Right ventricle myocardium inferior (tissue), 1 donor: ENCODE results near the gene SYTL2. TPM values are rescaled to one million over a fixed set of nuclear protein-coding genes. Genes with fewer than 3 reads are reported as not detected.
"Not testable (repeated sequence)": the region's sequence is repeated elsewhere in the genome, so short reads cannot be mapped to it uniquely, and the experiment has no call there.

Experiments used
- ATAC-seq: fragments of 200-7000 bp; cut with Tn5 transposase; one replicate; pipeline ENCODE4 v1.9.1; 2020; ENCODE audit warnings: mild to moderate bottlenecking, moderate library complexity
- DNase-seq: peaks from one replicate; pipeline ENCODE4 v3.0.0; 2021; ENCODE audit errors: missing footprints
- intact Hi-C: fragments of 100-400 bp; cut with DNase I; formaldehyde crosslinking; loops from one replicate; pipeline ENCODE4 v1.11.0; 2022
- total RNA-seq: library from RNA; stranded (reverse); fragmentation: NEBNext Ultra II Directional; extraction: Animal tissue kit (Norgen Biotek cat#: 25700); gene quantifications from one replicate; pipeline ENCODE4 v1.2.1, GENCODE V29; 2021
- donor health status: DM: no; HTN: yes; CAD: no; lungs with severe emphysema.

The SYTL2 gene
- total RNA-seq, 1 donor from 2014 or later = 2.4 TPM

DNA sequence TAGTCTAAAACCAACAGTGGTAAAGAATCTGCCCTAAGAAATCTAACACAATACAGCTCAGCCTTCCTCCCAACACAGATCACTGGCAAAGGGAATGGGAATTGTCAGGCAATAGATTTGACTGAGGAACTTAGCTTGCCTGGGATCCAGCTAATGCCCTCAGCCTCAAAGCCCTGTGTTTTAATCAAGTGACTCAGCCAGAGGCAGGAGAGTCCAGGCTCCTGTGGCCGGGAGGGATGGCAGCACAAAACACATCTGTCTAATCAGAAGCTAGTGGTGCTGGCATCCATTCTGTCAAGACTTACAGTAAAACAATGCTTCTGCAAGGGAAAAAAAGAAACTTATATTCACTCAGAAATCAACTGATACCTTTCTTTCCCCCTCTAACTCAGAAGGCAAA is 5.6 kb downstream of the SYTL2 start:
- DNase-seq (no peak), ATAC-seq (no peak)
- intact Hi-C loops = no loop called here

DNA sequence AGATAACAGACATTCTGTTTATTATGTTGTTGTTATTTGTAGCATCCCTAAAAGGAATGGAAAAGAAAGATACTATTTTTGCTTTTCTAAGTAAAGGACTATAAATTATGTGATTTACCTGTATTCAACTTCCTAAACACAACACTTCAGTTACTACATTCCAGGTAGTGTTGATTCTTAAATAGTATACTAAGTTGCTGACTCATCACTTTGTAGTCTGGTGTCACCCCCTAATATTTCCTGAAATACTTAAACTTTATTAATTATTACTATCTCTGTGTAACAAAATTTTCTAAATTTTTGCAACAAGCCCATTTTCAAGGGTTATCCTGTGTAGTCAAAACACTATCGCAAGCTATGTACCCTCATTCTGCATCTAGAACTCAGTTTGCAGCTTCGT is 7.0 kb downstream of the SYTL2 start:
- ATAC-seq (no peak), DNase-seq (no peak)
- intact Hi-C loops = no loop called here

DNA sequence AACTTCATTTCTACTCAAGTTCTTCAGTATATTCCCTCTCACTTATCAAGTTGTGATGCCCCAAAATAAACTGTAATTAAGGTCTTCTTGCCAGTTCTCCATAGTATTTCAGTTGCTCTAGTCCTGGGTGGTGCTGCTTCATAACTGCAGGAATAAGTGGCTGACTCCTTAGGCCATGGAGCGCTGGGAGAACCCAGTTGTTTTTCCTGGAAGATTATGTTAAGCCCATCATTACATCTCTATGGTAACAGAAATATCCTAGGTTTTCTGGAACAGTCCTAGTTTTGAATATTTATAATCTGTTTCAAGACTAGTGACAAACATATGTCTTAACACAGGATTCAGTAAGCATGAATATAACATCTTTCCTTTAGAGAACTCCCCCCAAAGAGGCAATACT is 7.6 kb downstream of the SYTL2 start:
- DNase-seq (no peak), ATAC-seq (no peak)
- intact Hi-C loops = no loop called here

DNA sequence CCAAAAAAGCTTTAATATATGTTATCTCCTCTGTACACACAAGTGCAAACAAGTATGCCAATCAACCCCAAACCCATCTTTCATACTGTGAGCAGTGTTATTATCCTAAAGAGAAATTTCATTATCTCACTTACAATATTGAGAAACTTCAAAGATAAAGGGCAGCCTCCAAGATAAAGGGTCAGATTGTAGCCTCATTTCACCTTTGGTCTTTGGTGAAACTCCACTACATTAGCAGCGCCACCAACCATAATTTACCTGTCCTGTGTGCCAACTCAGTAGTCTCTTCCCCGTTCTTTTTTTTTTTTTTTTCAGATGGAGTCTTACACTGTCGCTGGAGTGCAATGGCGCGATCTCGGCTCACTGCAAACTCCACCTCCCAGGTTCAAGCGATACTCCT is 9.4 kb downstream of the SYTL2 start:
- intact Hi-C loops = no loop called here
- ATAC-seq = no peak
- DNase-seq = no peak

DNA sequence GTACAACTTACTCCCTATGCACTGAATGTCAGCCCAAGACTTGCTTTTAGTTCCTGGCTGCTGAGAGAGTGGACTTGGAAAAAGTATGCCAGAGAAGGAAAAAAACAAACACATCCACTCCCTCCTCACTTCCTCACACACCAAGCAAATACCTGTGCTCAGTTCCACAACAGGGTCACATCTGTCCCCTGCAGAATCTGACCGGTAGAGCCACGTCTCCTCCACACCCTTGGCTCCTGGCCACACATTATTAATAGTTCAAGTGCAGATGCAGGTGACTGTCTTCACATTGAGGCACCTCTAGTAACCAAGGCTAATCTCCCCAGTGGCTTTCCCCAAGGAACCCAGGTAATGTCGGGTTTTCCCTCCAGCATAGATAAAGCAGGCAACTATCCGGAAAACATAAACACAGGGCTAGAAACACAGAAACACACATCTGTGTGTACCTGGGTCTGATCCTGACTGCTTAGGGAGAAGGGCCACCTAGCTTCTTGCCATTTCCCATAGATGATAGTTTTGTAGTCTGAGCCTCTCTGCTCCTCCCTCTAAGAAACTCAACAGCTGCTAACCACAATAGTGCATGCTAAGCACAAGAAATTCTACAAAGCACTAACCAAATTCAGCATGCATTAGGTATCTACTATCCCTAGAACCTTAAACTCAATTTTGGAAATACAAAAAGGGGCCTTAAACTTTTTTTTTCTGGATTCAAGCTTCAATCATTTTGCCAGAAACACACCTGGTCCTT is 10.2 kb downstream of the SYTL2 start:
- intact Hi-C loops = no loop called here
- ATAC-seq = no peak

DNA sequence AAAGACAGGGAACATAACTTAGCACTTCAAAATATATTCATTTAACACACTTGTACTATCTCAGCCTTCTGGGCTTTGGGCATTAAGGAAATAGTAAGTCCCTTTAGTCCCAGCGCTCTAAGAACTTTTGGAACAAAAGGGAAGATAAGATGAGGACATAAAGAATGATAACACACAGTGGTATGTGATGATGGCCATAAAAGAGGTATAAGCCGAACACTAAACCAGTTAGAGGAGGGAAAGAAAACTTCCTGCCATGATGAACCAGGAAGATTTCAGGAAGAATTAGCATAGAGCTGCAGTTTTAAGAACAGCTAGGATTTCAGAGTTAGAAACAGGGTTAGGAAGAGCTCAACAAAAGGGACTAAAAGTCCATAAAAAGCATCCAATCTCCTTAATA is 11.8 kb downstream of the SYTL2 start:
- intact Hi-C loops = no loop called here
- DNase-seq (no peak), ATAC-seq (no peak)

More for the DNA sequence above, 10.2 kb downstream of the SYTL2 start:
- no peak for DNase-seq

DNA sequence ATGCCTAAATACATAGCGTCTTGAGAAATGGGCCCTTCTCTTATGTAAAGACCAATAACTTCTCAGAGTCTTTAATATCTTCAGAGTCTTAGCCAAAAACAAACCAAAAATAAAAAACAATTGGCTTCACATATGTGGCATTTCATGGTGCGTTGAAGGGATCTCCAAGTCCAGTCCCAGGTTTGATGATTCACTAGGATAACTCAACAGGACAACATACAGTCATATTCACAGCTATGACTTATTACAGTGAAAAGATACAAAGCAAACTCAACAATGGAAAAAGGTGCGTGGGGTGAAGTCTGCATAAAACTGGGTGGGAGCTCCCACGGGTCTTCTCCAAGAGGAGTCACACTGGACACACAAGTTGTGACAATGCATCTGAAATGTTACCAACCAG is 12.6 kb downstream of the SYTL2 start:
- intact Hi-C loops = no loop called here
- no peak for ATAC-seq

DNA sequence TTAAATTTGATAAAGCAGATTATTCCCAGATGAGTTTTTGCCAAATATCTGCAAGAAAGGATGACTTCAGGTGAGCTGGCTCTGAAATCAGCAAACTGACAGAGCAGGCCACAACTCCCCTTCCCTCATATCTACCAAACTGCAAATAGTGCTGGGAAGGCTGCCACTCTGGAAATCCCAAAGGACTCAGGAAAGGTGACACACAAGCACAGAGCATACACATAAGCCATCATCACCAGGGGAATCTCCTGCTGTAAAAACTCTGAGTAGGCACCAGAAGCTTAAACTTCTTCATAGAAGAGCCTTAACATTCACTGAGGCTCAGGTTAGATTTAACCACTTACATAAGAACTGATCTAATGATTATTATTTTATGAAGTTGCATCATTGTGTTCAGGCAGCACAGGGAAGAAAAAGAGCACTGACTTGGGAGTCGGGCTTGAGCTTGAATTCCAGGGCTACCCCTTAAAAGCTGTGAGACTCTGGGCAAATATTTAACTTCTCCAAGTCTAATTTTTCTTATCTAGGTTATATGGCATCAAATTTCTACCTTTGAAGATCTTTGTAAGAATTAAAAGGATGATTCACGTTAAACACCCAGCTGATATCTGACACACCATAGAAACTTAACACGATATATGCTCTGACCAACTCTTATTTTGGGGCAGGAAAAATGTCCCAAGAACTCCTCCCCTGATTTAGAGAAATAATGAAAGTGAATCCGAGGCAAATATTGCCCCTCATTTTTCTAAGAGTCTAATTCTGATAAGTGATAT is 15.0 kb downstream of the SYTL2 start:
- intact Hi-C loops = no loop called here
- ATAC-seq (no peak), DNase-seq (no peak)

More for the DNA sequence above, 12.6 kb downstream of the SYTL2 start:
- no peak for DNase-seq

DNA sequence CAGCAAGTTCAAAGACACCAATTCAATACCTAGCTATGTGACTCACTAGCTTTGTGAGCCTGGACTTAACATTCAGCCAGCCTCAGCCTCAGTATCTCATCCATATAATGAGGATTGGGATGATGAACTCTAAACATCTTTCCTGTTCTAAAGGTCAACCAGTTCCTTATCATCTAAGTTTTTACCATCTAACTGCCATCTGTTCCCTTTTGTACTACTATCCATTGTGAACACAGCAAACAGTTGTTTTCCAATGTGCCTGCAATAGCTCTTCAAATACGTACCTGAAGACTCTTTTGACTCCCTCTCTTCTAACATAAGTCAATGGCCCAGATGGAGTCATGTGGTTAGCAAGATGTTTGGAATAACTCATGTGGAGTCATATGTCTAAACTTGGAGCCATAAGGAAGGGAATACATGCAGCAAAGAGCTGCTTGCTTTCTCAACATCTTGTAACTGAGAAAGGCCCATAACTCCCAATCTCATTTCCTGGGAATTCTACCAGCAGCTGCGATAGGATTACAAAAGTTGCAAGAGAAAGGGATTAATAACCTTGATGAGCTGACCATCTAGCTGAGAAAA is 19.4 kb downstream of the SYTL2 start:
- intact Hi-C loops = no loop called here
- DNase-seq (no peak), ATAC-seq (no peak)

DNA sequence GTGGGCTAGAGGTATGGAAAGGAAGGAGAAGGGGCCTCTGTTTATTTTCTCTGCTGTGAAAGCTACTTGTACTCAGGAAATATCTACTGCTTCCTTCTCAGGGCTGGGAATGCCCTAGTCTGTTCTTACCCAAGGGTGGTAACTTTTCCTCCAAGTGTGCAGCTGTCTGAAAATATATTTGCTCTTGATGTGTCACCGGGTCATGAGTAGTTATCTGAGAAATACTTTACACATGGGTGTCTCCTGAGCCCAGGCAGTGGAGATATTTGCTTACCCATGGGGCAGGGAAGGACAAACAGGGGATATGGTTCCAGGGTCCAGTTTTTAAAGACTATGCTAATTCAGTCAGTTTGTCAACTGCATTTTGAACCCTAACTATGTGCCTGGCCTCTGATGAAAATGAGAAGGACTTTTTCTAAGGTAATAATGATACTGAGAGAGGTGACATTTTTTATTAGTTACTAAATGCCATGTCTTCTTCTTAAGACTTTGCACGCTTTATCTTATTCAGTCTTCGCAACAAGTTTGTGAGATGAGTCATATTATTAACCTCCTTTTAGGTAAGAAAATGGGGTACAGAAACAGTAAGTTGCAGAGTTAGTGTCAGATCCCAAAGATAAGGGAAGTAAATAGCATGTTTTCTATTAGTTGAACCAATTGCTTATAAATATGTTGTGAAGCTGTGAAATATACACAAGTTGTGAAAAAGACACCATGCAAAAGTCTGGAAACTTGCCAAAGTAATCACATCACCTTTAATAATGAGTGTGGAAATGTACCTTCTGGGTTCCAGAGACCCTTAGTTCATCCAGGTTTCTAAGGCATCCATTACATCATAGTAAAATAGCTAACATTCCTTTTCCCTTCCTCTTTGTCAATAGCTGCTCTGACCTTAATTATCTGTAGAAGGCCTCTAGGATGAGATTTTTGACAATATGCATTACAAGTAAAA is 22.9 kb downstream of the SYTL2 start:
- no peak for ATAC-seq
- intact Hi-C loops = no loop called here
- no peak for DNase-seq

DNA sequence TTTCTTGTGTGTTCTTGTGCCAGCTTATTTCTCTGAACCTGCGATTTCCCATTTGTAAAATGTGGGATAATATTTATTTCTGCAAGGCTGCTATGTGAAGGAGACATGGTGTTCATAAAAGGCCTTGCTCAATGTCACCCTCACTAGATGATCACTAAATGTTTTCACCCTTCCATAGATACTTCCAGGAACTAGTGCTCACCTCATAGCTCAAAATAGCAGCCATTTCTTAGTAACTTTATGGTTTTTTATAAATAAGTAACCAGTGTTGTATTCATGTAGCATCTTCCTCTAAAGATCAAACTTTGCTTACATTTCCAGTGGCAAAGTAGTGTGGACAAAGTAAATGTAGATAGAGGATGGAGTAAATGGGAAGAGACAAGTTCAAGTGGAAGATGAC is 23.8 kb downstream of the SYTL2 start:
- no peak for DNase-seq
- ATAC-seq = no peak
- intact Hi-C loops = no loop called here

DNA sequence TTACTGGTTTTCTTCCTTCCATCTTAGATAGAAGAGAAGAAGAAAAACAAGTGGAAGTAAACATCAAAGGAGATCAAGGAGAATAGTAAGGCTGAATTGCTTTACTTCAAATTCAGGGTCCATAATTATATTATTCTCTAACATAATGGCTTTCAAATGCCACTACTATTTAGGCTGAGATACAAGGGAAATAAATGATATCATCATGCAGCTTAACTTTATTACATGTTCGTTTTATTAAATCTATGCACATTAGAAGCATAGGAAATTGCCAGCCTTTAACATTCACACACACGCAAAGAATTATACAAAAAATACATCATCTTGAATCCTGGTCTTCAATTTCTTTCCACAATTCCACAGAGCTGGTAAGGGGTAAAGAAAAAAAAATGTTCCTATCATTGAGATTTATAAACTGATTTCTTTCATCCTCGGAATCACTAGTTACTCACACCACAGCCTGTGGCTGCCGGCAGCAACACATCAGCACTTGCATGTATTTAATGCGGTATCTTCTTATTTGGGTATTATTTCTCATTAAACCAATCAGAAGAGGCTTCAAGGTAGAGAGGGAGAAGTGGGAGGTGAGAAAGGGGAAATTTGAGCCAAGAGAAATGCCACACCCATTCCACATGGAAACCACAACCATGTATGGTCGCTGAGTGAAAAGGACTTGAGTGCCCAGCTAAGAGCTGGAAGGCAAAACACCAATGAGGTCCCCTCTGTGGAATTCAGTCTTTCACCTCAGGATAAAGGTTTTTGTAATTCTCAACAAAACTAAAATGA is 26.3 kb downstream of the SYTL2 start:
- ATAC-seq (no peak), DNase-seq (no peak)
- intact Hi-C loops = no loop called here

DNA sequence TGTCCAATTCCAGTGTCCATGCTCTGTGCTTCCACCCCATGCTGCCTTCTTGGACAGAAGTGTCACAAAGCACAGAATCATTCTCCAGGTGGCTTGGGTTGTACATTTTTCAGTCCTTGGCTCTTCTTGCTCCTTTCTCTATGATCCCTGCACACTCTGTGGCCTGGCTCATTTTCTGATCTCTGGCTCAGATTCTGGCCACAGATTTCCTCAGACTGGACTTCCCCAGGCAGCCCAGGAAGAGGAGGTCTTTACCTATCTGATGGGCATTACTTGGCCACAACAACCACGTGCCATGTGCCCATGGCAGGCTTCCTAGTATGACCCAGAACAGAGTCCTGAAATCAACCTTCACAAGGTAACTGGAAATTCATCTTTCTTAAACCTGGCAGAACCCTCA is 27.2 kb downstream of the SYTL2 start:
- ATAC-seq = no peak
- intact Hi-C loops = no loop called here
- DNase-seq = no peak

DNA sequence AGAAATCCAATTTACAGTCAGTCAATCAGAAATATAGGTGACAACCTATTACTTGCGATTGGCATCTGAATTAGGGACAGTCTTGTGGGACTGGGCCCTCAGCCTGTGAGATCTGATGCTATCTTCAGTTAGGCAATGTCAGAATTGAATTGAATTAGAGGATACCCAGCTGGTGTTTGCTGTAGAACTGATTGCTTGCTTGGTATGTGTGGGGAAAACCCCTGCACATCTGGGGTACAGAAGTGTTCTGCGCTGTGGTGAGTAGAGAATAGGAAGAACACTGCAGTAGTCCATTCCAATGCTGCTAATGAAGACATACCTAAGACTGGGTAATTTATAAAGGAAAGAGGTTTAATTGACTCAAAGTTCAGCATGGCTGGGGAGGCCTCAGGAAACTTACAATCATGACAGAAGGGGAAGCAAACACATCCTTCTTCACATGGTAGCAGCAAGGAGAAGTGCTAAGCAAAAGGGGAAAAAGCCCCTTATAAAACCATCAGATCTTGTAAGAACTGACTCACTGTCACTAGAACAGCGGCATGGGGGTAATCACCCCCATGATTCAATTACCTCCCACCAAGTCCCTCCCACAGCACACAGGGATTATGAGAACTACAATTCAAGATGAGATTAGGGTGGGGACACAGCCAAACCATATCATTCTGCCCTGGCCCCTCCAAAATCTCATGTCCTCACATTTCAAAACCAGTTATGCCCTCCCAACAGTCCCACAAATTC is 30.0 kb downstream of the SYTL2 start:
- intact Hi-C loops, ATAC-seq, DNase-seq: not testable (repeated sequence)

DNA sequence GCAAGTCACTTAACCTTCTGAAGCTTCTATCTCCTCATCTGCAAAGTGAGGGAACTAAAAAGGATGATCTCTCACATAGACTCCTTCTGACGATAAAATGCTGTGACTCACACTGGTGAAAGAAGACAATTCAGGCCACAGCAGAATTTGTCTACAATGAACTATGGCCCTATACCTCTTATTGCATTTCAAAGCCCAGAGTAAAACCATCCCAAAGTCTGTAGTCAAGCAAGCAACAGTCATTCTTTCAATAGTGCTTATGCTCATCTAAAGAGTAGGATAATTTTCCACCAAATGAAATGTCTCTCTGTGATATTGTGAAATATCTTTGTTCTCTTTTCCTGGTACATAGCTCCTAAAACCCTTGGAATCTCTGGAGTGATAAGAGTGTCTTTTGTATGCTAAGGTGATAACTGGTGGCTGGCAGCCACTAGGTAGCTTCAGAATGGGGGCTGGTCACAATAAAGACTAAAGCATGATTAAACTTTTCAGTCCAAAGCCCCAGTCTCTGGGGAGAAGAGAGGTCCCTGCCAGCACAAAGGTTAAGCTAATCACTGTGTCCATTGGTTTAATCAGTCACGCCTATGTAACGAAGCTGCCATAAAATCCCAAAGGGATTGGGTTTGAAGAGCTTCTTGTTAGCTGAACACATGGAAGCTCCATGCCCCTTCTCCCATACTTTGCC is 30.8 kb downstream of the SYTL2 start:
- DNase-seq = no peak
- ATAC-seq = no peak
- intact Hi-C loops = no loop called here

DNA sequence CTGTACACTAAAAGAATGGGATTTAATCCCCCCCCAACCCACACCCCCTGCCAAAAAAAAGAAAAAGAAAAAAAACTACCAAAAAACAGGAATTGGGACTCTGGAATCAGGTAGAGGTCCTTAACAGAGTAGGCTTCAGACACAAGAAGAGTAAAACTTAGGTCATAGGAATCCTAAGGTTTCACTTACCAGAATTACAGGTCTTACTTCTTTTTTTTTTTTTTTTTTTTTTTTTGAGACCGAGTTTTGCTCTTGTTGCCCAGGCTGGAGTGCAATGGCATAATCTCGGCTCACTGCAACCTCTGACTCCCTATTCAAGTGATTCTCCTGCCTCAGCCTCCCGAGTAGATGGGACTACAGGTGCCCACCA is 33.4 kb downstream of the SYTL2 start:
- intact Hi-C loops, DNase-seq, ATAC-seq: not testable (repeated sequence)

DNA sequence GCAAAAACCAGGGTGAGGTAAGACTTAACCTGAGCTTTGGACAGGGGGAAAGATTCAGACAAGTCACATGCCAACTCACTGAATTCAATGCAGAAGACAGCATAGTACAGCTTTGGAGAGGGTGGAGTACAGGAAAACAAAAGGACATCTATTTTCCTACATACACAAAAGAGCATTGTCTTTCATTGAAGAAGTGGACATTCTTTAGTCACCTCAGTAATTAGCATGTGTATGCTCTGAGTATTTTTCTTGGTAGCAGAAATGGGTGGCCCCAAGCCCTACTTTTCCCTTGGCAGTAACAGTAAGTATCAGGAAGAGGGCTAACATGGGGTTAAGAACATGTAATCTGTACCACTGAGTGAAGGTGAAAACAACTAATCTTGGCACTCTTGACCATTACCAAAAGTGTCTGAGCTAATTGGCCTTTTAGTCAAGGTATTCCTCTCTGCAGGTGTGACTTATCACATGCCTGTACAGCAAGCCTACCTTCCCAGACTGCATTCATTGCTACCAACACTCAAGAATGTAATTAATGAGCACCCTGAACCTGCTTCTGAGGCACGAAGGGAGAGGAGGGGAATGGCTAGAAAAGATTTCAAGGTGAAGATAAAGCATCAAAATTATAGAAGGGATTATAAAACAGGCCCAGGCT is 33.9 kb downstream of the SYTL2 start:
- DNase-seq (no peak), ATAC-seq (no peak)
- intact Hi-C loops = no loop called here
